NCI-H345 treated with DMSO at 0.1 percent for 48 hours (cell line): Measurements from ENCODE around the gene EFNA4.

Source experiments
- DNase-seq: peaks from one replicate; lab custom pipeline; 2025; ENCODE audit not compliant: unreplicated experiment; lab: John Stamatoyannopoulos, UW

EFNA4 gene

GRCh38 chr1:155063550-155064110 lies at the start of gene EFNA4:
Gene EFNA4 (plus strand): TSS chr1:155063740. CDS start chr1:155063824, 84 bp downstream.
- peak; percentile 89 for DNase-seq

- DNase-seq = no peak
These were observed 48.6 kb upstream of the EFNA4 start for GRCh38 chr1:155014709-155015508.

GRCh38 chr1:155015527-155016230 lies 47.9 kb upstream of the EFNA4 start:
- no peak for DNase-seq

- DNase-seq = no peak
These were observed 47.2 kb upstream of the EFNA4 start for GRCh38 chr1:155016231-155016831.

GRCh38 chr1:155017041-155017945 lies 46.2 kb upstream of the EFNA4 start:
- no peak for DNase-seq

- DNase-seq = no peak
These were observed 45.6 kb upstream of the EFNA4 start for GRCh38 chr1:155017946-155018316.

- DNase-seq = no peak
These were observed 44.8 kb upstream of the EFNA4 start for GRCh38 chr1:155018617-155019348.

GRCh38 chr1:155019377-155020245 lies 43.9 kb upstream of the EFNA4 start:
- no peak for DNase-seq

- no peak for DNase-seq
These were observed 41.2 kb upstream of the EFNA4 start for GRCh38 chr1:155022136-155022926.

GRCh38 chr1:155022927-155023236 lies 40.7 kb upstream of the EFNA4 start:
- DNase-seq = peak; percentile 97

GRCh38 chr1:155023627-155024026 lies 39.9 kb upstream of the EFNA4 start:
- no peak for DNase-seq

- DNase-seq = no peak
These were observed 39.2 kb upstream of the EFNA4 start for GRCh38 chr1:155024315-155024714.

- no peak for DNase-seq
These were observed 37.4 kb upstream of the EFNA4 start for GRCh38 chr1:155026154-155026553.

GRCh38 chr1:155026588-155026987 lies 37.0 kb upstream of the EFNA4 start:
- DNase-seq = no peak

GRCh38 chr1:155029513-155030242 lies 33.9 kb upstream of the EFNA4 start:
- no peak for DNase-seq

GRCh38 chr1:155030243-155030795 lies 33.2 kb upstream of the EFNA4 start:
- no peak for DNase-seq

GRCh38 chr1:155030899-155031298 lies 32.6 kb upstream of the EFNA4 start:
- DNase-seq = no peak
